Upper lobe of left lung (tissue), 6 donors: Measurements from ENCODE around the gene XPNPEP2. TPM values are rescaled to one million over a fixed set of nuclear protein-coding genes. Genes with fewer than 3 reads are reported as not detected.

Source experiments
- ATAC-seq, 2 donors: fragments of 200-7000 bp; cut with Tn5 transposase; one replicate each; pipeline ENCODE4 v1.9.1; 2022; ENCODE audit warnings: mild to moderate bottlenecking in 2 of 2, moderate library complexity in 2 of 2; ENCODE audit not compliant: low FRiP score in 2 of 2
- DNase-seq, 2 donors: peaks; one replicate each; pipeline ENCODE4 v3.0.0-alpha.2; 2019 to 2020
- H3K27ac ChIP-seq, 4 donors: fragments of 200-600 bp; sonication (generic); one replicate each; pipeline ENCODE4 v1.5.1; 2016 to 2019
- H3K27me3 ChIP-seq, 4 donors: fragments of 200-600 bp; sonication (generic); one replicate each; pipeline ENCODE4 v1.5.1; 2017 to 2019
- H3K36me3 ChIP-seq, 4 donors: fragments of 200-600 bp; sonication (generic); one replicate each; pipeline ENCODE4 v1.5.1; 2016 to 2019
- H3K4me1 ChIP-seq, 4 donors: fragments of 200-600 bp; sonication (generic); one replicate each; pipeline ENCODE4 v1.5.1; 2018 to 2019
- H3K4me3 ChIP-seq, 4 donors: fragments of 200-600 bp; sonication (generic); one replicate each; pipeline ENCODE4 v1.5.1; 2017 to 2019; ENCODE audit warnings: mild to moderate bottlenecking in 2 of 4, moderate library complexity in 1 of 4
- H3K9me3 ChIP-seq, 4 donors: fragments of 200-600 bp; sonication (generic); one replicate each; pipeline ENCODE4 v1.5.1; 2018 to 2019
- EP300 ChIP-seq, 4 donors: sonication (generic); formaldehyde crosslinking; IDR thresholded peaks; one replicate each; pipeline ENCODE4 v1.5.1; 2017; ENCODE audit warnings: antibody characterized with exemption in 4 of 4, control low read depth in 2 of 4
- POLR2A ChIP-seq, 4 donors: fragments of 450-650 bp; IDR thresholded peaks; one replicate each; pipeline ENCODE4 v1.5.1; 2016 to 2017; ENCODE audit warnings: antibody characterized with exemption in 4 of 4, mild to moderate bottlenecking in 2 of 4
- POLR2AphosphoS5 ChIP-seq, 2 donors: sonication (generic); formaldehyde crosslinking; IDR thresholded peaks; one replicate each; pipeline ENCODE4 v1.5.1; 2017; ENCODE audit warnings: antibody characterized with exemption in 2 of 2
- WGBS, 2 donors: methylation state at CpG; one replicate each; pipeline ENCODE4 v1.1.5; 2017 to 2018; 5-methylcytosine and 5-hydroxymethylcytosine counted together
- total RNA-seq, 6 donors: library from RNA; depleted of rRNA in 4 of 6; stranded (reverse); fragments of >200 nt in 4 of 6; gene quantifications; one replicate each; pipeline versions ENCODE4 v1.1.0 to v1.2.1, GENCODE V29; 2016 to 2021
- TF ChIP-seq, protein P1 (sequence below), 6 experiments: fragments of 450-650 bp in 4 of 6; fragments of 200-600 bp in 2 of 6; sonication (generic) in 2 of 6; IDR thresholded peaks; one replicate each; pipeline ENCODE4 v1.5.1; 2016 to 2019; ENCODE audit warnings: antibody characterized with exemption in 6 of 6
- donor health status: DM: no; HTN: no; CAD: no; lungs with moderate emphysema.
- donor health status: DM: no; HTN: yes; CAD: no; lungs with severe emphysema.

Gene XPNPEP2
- total RNA-seq, 6 donors from 2014 or later, result 0.91 to 5.1 (median 2.5) TPM; not detected in 2

DNA sequence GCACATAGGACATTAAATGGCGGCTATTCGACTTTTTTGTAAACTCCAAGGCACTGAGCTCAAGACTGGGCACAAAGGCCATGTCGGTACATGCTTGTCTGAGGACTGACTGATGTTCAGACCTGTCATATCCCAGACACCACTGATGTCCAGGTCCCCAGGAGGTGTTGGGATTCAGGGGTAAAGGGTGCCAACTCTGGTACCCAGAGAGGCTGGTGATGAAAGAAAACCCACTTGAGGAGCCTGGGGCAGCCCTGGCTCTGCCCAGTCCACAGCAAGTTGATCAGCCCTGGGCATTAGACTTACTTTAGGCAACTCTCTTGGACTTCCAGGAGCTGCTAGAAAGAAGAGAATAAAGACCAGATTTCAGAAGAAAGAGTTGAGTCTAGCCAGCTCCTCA, 59.7 kb downstream of the XPNPEP2 start:
- ATAC-seq (no peak), DNase-seq (no peak)
- Histone ChIP-seq H3K27me3 (no peaks in the 10 kb centered on the region), H3K36me3 (peaks cover 0 to 9% (median under 1%) of the 10 kb centered on the region in 4 donors), H3K27ac (no peak overlapping the region), H3K4me1 (no peaks in the 10 kb centered on the region), H3K9me3 (no peaks in the 10 kb centered on the region), H3K4me3 (no peak overlapping the region)
- TF ChIP-seq POLR2A (IDR thresholded peaks at IDR 0.05), result no peak
- TF ChIP-seq, protein P1, sequence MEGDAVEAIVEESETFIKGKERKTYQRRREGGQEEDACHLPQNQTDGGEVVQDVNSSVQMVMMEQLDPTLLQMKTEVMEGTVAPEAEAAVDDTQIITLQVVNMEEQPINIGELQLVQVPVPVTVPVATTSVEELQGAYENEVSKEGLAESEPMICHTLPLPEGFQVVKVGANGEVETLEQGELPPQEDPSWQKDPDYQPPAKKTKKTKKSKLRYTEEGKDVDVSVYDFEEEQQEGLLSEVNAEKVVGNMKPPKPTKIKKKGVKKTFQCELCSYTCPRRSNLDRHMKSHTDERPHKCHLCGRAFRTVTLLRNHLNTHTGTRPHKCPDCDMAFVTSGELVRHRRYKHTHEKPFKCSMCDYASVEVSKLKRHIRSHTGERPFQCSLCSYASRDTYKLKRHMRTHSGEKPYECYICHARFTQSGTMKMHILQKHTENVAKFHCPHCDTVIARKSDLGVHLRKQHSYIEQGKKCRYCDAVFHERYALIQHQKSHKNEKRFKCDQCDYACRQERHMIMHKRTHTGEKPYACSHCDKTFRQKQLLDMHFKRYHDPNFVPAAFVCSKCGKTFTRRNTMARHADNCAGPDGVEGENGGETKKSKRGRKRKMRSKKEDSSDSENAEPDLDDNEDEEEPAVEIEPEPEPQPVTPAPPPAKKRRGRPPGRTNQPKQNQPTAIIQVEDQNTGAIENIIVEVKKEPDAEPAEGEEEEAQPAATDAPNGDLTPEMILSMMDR (IDR thresholded peaks at IDR 0.05), result no peak
- no peak for TF ChIP-seq EP300 (IDR thresholded peaks at IDR 0.05)
- no peak for TF ChIP-seq POLR2AphosphoS5 (IDR thresholded peaks at IDR 0.05)
- WGBS, 2 donors, result 86 to 95% methylated on average over 3 of the region's 3 CpGs

DNA sequence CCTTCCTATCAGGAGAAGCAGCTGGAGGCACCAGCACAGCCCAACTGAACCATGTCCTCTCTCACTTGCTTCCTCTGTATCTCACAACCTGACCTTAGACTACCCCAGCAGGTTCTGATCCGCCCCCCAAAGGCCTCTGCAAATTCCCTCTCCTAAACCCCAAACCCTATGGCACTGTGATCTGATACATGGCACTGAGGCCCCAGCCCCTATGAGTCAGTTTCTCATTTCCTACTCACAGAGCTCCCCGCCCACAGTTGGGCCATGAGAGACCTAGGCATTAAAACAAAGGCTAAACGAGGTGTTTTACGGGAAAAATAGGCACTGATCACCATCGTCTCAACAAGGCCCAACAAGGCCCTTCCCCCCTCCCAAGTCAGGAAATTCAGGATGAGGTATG, 60.1 kb downstream of the XPNPEP2 start:
- no peak overlapping the region for H3K27ac ChIP-seq
- peaks cover 0 to 5% (median 0%) of the 10 kb centered on the region in 4 donors for H3K36me3 ChIP-seq
- 74 to 81% methylated on average over 5 of the region's 5 CpGs for WGBS, 2 donors
- H3K4me3 ChIP-seq, result no peak overlapping the region
- ATAC-seq, result no peak
- H3K4me1 ChIP-seq, result no peaks in the 10 kb centered on the region
- TF ChIP-seq, protein P1 (IDR thresholded peaks at IDR 0.05), result no peak
- TF ChIP-seq POLR2A (IDR thresholded peaks at IDR 0.05) (no peak), POLR2AphosphoS5 (IDR thresholded peaks at IDR 0.05) (no peak), EP300 (IDR thresholded peaks at IDR 0.05) (no peak)
- H3K9me3 ChIP-seq, result no peaks in the 10 kb centered on the region
- no peaks in the 10 kb centered on the region for H3K27me3 ChIP-seq
- no peak for DNase-seq

DNA sequence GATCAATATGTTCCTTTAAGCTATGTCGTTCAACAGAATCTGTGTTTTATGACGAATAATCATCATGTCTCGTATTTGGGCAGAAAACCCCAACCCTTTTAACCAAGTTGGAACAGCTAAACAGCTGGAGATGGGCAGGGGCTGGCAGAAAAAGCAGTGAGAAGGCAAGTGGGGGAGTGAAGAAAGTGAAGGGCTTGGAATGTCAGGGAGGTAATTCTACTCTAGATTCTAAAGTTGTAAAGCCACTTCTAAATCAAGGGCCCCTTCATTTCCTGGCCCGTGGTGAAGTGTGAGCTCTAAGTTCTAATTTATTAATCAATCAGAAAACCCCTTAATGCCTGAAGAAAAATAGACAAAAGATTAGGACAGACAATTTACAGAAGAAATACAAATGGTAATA, 61.4 kb downstream of the XPNPEP2 start:
- TF ChIP-seq, protein P1 (IDR thresholded peaks at IDR 0.05), result no peak
- no peak for TF ChIP-seq EP300 (IDR thresholded peaks at IDR 0.05)

DNA sequence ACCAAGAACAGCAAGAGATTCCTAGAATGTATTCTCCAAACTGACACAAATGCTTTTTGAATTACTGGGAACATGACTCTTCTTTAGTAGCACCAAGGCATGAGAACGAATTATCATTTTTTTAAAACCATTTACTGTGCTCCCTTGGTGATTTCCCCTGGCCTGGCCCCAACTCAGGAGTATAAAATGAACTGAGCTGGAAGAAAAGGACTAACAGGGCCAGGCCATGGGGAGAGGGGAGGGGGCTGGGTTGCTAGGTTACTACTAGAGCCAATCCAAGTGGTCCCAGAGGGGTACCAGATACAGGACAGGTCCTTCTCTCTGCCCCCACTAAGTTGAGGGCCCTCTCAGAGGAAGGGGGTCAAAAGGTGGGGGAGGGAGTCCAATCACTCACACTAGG, 64.1 kb downstream of the XPNPEP2 start:
- 35 to 60% methylated on average over 1 of the region's 1 CpG for WGBS, 2 donors
- TF ChIP-seq POLR2A (IDR thresholded peaks at IDR 0.05) (no peak), POLR2AphosphoS5 (IDR thresholded peaks at IDR 0.05) (no peak), EP300 (IDR thresholded peaks at IDR 0.05) (no peak)
- Histone ChIP-seq H3K9me3 (no peaks in the 10 kb centered on the region), H3K4me1 (no peaks in the 10 kb centered on the region), H3K27ac (no peak overlapping the region), H3K4me3 (no peak overlapping the region), H3K36me3 (peaks cover 0 to 20% (median 0%) of the 10 kb centered on the region in 4 donors), H3K27me3 (no peaks in the 10 kb centered on the region)
- no peak for DNase-seq
- ATAC-seq, result no peak

More for the DNA sequence above, 61.4 kb downstream of the XPNPEP2 start:
- H3K9me3 ChIP-seq, result no peaks in the 10 kb centered on the region
- H3K27me3 ChIP-seq, result no peaks in the 10 kb centered on the region
- H3K27ac ChIP-seq, result no peak overlapping the region
- H3K4me1 ChIP-seq, result no peaks in the 10 kb centered on the region
- no peak for DNase-seq
- WGBS, 2 donors, result 42 to 75% methylated on average over 4 of the region's 4 CpGs
- H3K36me3 ChIP-seq, result peaks cover 0 to 6% (median 0%) of the 10 kb centered on the region in 4 donors
- H3K4me3 ChIP-seq, result no peak overlapping the region
- ATAC-seq, result no peak

DNA sequence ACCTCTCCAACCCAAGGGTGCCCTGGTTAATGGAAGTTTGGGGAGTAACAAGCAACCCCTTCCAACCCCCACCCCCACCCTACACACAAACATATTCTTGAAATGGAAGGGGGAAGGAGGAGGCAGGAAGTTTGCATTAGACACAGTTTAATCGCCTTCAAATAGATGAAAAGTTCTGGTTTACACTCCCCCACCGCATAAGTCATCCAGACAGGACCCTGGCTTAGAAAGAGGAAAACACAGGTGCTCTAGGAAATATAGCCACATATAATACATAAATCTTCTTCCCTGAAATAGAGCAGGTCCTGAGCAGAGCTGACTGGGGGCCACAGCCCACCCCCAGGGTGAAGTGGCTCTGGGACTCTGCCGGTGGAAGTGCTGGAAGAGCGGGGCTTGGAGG, 66.0 kb downstream of the XPNPEP2 start:
- TF ChIP-seq POLR2A (IDR thresholded peaks at IDR 0.05), result no peak
- no peak for TF ChIP-seq POLR2AphosphoS5 (IDR thresholded peaks at IDR 0.05)
- TF ChIP-seq EP300 (IDR thresholded peaks at IDR 0.05), result no peak
- TF ChIP-seq, protein P1 (IDR thresholded peaks at IDR 0.05), result no peak
- H3K27me3 ChIP-seq, result no peaks in the 10 kb centered on the region
- H3K4me1 ChIP-seq, result no peaks in the 10 kb centered on the region
- ATAC-seq (no peak), DNase-seq (no peak)
- no peak overlapping the region for H3K27ac ChIP-seq
- H3K36me3 ChIP-seq, result peaks cover 0 to 23% (median 0%) of the 10 kb centered on the region in 4 donors
- 40 to 83% methylated on average over 2 to 4 of the region's 4 CpGs for WGBS, 2 donors
- H3K4me3 ChIP-seq, result no peak overlapping the region
- no peaks in the 10 kb centered on the region for H3K9me3 ChIP-seq
